DMS53 treated with DMSO at 0.1 percent for 48 hours (cell line): Measurements from ENCODE around the gene ZNF273.
"Not testable (repeated sequence)": the region's sequence is repeated elsewhere in the genome, so short reads cannot be mapped to it uniquely, and the experiment has no call there.

Experiments used
- DNase-seq: peaks from one replicate; lab custom pipeline; 2025; ENCODE audit not compliant: unreplicated experiment; lab: John Stamatoyannopoulos, UW

The ZNF273 gene

DNA sequence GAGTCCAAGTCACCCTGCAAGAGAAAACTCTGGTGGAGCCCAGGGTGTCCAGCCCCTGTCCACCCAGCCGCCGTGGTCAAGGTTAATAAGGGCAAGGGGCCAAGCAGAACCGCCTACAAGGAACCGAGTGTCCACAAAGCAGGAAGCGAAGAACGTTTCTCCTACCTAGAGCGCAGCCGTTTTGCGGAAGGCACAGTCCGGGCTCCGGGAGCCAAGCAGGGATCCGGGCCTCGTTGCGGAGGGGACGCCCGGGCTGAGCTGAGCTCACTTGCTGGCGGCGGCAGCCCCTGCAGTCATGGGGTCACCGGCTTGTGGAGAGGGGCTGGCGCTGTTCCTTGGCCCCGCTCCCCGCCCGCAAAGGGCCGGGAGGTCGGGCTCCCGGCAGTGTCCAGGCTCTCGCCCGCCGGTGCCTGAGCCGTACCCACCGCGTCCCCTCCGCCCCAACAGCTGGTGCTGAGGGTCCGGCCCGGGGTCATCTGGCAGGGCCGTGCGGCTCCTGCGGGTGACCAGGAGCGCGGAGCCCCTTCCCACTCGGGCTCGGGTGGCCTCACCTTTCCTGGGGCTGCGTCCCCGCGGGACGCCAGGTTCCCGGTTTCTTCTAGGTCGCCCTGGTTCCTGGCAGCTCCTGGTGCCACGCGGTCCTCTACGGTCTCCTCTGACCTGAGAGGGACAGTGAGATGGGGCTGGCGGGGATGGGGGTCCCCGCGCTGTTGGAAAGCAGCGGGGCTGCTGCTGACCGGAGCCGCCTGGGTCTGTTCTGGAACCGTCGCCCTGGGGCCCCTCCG, 14.0 kb upstream of the ZNF273 start:
- DNase-seq, result peak; percentile 48

- no peak for DNase-seq
Measured at GRCh38 chr7:64889686-64890162, 13.3 kb upstream of the ZNF273 start.

- not testable (repeated sequence) for DNase-seq
Measured at GRCh38 chr7:64890273-64890672, 12.8 kb upstream of the ZNF273 start.

DNA sequence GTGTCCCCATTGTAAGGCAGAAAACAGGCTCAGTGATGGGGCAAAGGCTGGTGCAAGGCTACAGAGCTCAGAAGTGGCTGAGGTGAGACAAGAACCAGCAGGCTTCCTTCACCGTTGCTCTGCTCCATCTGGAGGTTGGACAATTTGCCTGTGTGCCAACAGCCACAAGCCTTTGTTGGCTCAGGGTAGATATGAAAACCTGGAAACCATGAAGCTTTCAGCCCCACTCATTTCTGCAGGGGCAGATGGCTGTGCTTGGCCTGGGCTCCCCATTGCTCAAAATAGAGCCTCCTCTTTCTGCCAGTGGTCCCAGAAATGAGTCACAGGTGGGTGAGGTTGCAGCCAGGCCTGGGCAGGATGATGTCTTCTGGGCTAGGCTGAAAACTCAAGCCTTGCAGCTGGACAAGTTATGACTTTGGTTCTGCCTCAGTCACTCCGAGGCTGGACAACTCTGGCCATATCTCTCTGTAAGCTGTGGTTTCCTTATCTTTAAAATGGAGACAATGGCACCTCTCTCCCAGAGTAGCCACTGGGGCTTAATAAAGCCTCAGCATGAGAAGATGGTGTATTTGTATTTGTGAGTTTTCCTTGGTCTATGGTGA, 12.2 kb upstream of the ZNF273 start:
- DNase-seq, result no peak

DNA sequence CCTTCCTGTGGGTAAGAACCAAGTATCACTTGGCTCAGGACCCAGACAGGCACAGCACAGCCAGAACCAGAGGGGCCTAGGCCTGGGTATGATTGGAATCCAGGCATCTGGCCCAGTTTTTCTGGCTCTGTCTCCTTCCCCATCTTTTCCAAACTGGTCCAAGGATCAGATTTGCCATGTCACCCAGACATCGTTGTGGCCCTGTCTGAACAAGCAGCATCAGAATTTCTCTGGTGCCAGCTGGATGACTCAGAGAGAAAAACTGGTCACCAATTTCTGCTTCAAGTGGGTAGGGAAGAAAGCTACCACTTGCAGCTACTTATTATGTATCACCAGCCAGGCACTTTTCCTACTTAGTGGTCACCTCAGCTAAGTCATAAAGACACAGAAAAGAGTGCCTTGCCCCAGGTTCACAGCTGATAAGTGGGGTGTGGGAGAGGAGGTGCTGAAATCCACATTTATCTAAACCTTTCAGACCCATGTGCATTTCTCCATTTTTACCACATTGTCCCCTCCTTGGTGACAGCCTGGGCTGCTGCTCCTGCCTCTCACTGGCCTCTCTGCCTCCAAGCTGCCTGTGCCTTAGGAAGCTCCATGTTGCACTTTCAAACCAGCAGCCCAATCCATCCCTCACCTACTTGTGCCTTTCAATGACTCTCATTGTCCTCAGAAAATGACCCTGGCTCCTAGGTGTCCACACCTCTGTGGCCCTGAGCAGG, 11.6 kb upstream of the ZNF273 start:
- not testable (repeated sequence) for DNase-seq

- DNase-seq, result no peak
Measured at GRCh38 chr7:64892116-64892515, 11.0 kb upstream of the ZNF273 start.

DNA sequence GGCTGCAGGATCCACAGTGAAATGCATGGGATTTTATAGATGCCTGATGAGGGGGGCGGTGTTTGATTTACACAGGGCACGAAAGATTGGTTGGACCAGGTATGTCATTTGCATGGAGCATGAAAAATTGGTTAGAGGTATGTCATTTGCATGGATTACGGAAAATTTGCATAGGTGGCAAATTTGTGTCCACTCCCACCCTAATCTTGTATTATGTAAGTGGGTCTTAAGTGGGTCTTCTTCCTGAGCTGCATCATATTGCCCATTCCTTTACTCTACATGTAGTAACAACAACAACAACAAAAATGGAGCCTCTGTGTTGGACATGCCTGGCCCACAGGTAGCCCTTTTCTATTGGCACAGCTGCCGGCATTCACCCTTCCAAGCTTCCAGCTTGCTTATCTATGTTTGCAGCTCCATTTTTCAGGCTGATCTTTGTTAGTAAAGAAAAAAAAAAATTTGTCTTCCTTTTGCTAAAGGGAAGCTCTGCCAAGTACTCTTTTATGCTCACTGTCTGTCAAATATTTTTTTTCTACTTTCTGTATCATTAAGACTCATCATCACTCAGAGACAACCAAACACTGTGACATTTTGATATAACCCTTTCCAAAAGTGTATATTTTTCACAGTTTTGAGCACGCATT, 10.3 kb upstream of the ZNF273 start:
- no peak for DNase-seq

GRCh38 chr7:64893401-64893800, 9.7 kb upstream of the ZNF273 start:
- no peak for DNase-seq

DNA sequence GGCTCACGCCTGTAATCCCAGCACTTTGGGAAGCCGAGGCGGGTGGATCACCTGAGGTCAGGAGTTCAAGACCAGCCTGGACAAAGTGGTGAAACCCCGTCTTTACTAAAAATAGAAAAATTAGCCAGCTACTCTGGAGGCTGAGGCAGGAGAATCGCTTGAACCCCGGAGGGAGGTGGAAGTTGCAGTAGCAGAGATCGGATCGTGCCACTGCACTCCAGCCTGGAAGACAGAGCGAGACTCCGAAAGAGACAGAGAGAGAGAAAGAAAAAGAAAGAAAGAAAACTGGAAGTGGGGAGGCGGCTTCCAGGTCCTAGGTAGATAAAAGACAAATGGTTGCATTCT, 640 bp upstream of the ZNF273 start:
- DNase-seq, result not testable (repeated sequence)

DNA sequence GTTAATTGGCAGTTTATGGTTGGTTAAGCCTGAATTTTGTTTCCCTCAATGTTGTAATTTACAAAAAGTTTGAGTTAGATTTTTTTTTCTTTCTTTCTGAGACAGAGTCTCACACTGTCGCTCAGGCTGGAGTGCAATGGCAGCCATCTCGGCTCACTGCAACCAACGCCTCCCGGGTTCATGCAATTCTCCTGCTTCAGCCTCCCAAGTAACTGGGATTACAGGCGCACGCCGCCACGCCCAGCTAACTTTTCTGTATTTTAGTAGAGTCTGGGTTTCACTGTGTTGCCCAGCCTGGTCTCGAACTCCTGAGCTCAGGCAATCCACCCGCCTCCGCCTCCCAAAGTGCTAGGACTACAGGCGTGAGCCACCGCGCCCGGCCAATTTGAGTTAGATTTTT, 935 bp downstream of the ZNF273 start:
- DNase-seq, result no peak

DNA sequence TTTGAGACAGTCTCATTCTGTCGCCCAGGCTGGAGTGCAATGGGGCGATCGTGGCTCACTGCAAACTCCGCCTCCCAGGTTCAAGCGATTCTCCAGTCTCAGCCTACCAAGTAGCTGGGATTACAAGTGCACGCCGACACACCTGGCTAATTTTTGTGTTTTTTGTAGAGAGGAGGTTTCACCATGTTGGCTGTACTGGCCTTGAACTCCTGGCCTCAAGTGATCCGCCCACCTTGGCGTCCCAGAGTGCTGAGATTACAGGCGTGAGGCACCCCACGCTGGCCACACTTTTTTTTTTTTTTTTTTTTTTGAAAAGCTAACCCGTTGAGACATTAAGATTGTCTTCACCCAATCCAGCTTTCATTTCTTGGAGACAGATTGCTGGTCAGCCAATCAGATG, 2.1 kb downstream of the ZNF273 start:
- DNase-seq, result no peak

- DNase-seq, result no peak
Measured at GRCh38 chr7:64905547-64905946, 2.5 kb downstream of the ZNF273 start.

DNA sequence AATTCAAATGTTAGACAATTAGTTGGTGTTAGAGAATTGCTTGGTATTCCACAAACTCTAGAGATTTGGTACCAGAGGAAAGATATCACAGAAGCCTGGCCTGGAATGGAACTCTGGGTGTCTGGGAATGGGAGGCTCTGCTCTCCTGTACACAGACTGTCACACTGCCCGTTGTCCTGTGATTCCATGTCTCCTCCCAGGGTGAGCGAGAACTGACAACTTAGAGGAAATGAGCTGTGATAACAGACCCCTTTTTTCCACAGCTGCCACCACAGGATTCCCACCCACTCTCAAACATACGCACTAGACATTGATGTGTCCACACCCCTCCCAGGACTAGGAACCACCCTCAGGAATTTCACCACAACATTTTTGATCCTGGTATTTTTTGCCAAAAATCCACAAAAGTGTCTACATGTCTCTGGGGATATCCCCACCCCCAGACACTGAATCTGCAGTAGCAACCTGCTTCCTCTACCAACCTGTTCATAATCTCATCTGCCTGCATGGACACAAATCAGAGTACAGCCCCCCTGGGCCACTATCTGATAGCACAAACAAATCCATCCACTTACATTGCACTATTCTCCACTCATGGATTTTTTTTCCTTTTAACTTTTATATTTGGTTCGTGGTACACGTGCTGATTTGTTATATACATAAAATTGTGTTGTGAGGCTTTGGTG, 4.7 kb downstream of the ZNF273 start:
- DNase-seq, result no peak

GRCh38 chr7:64908358-64908757, 5.3 kb downstream of the ZNF273 start:
- no peak for DNase-seq

GRCh38 chr7:64914557-64914956, 11.5 kb downstream of the ZNF273 start:
- DNase-seq, result no peak

GRCh38 chr7:64915301-64915700, 12.2 kb downstream of the ZNF273 start:
- not testable (repeated sequence) for DNase-seq

DNA sequence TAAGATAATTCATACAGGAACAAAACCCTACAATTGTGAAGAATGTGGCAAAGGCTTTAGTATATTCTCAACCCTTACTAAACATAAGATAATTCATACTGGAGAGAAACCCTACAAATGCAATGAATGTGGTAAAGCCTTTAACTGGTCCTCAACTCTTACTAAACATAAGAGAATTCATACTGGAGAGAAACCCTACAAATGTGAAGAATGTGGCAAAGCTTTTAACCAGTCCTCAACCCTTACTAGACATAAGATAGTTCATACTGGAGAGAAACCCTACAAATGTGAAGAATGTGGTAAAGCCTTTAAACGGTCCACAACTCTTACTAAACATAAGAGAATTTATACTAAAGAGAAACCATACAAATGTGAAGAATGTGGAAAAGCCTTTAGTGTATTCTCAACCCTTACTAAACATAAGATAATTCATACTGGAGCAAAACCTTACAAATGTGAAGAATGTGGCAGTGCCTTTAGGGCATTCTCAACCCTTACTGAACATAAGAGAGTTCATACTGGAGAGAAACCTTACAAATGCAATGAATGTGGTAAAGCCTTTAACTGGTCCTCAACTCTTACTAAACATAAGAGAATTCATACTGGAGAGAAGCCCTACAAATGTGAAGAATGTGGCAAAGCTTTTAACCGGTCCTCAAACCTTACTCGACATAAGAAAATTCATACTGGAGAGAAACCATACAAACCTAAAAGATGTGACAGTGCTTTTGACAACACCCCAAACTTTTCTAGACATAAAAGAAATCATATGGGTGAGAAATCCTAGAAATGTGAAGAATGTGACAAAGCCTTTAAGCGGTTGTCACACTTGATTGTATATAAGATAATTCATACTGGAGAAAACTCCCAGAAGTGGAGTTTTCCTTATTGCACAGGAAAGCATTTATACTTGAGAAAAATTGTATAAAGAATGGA, 25.4 kb downstream of the ZNF273 start:
- not testable (repeated sequence) for DNase-seq

DNA sequence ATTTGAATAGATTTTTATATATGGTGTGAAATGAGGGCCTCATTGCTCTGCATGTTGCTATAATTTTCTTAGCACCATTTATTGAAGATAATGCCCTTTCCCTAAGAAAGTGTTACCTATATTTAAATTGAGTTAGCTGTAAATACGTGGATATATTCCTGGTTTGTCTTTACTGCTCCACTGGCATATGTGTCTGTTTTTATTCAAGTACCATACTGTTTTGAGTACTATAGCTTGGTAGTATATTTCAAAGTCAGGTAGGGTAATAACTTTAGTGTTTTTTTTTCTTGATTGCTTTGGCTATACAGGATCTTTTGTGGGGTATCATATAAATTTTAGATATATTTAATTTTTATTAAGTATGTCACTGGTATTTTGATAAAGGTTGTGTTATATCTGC, 31.4 kb downstream of the ZNF273 start:
- DNase-seq, result no peak

DNA sequence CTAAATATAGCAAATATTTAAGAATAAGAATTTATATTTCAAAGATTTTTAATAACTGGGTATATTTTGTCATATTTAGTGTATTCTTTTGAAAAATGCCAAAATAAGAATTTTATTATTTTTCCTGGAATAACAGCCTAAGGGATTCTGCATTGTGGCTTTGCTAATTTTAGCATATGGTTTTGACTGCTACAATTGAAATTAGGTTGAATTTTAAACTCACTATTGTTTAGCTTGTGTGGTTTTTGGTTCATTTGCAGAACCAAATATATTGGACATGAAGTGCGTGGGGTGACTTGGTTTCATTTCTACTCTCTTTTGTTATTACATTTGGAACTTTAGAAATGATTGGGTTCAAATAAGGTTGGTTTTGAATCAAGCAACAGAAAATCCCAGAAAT, 35.5 kb downstream of the ZNF273 start:
- DNase-seq, result no peak

DNA sequence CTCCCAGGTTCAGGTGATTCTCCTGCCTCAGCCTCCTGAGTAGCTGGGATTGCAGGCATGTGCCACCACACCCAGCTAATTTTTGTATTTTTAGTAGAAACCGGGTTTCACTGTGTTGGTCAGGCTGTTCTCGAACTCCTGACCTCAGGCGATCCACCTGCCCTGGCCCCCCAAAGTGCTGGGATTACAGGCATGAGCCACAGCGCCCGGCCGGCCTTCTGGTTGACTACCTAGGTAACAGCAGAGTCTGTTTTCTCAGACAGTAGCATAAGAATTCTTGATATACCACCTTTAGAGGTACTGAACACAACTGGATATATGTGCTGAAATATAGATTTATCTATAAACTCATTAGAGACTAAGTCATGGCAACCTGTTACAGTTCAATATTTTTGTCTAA, 36.9 kb downstream of the ZNF273 start:
- DNase-seq, result not testable (repeated sequence)
